Lung (tissue), 12 donors: ENCODE results near the gene PLA2G4F. TPM values are rescaled to one million over a fixed set of nuclear protein-coding genes. Genes with fewer than 3 reads are reported as not detected.

ENCODE experiments used
- ATAC-seq: fragments of 200-7000 bp; cut with Tn5 transposase; one replicate; pipeline ENCODE4 v1.9.1; 2020; ENCODE audit warnings: moderate number of reproducible peaks; ENCODE audit not compliant: insufficient read depth, low FRiP score
- DNase-seq, 3 donors: peaks; one replicate each; pipeline ENCODE4 v3.0.0-alpha.2; 2013 to 2017
- H3K27ac ChIP-seq, 2 donors: one replicate each; pipeline ENCODE4 v1.5.1; 2013; ENCODE audit warnings: mild to moderate bottlenecking in 2 of 2, moderate library complexity in 2 of 2, control low read depth in 1 of 2, inconsistent platforms in 1 of 2, low read depth in 1 of 2, low read length in 1 of 2
- H3K27me3 ChIP-seq, 3 donors: one replicate each; pipeline ENCODE4 v1.5.1; 2013; ENCODE audit warnings: low read length in 2 of 3; ENCODE audit not compliant: control insufficient read depth in 3 of 3, insufficient read depth in 3 of 3
- H3K36me3 ChIP-seq, 4 donors: one replicate each; pipeline ENCODE4 v1.5.1; 2013; ENCODE audit warnings: low read length in 4 of 4, mild to moderate bottlenecking in 1 of 4, moderate library complexity in 1 of 4; ENCODE audit not compliant: control insufficient read depth in 4 of 4, insufficient read depth in 4 of 4
- H3K4me1 ChIP-seq, 5 donors: one replicate each; pipeline ENCODE4 v1.5.1; 2013; ENCODE audit warnings: low read length in 5 of 5, mild to moderate bottlenecking in 2 of 5, moderate library complexity in 1 of 5; ENCODE audit not compliant: control insufficient read depth in 5 of 5, insufficient read depth in 5 of 5
- H3K4me3 ChIP-seq: one replicate; pipeline ENCODE4 v1.5.1; 2013; ENCODE audit warnings: mild to moderate bottlenecking, control low read depth, moderate library complexity
- H3K9ac ChIP-seq, 2 donors: one replicate each; pipeline ENCODE4 v1.5.1; 2013; ENCODE audit warnings: low read length in 2 of 2, control low read depth in 1 of 2; ENCODE audit not compliant: insufficient read depth in 1 of 2
- H3K9me3 ChIP-seq, 4 donors: one replicate each; pipeline ENCODE4 v1.5.1; 2013; ENCODE audit warnings: low read length in 3 of 4, mild to moderate bottlenecking in 1 of 4, moderate library complexity in 1 of 4; ENCODE audit not compliant: control insufficient read depth in 4 of 4, insufficient read depth in 3 of 4
- WGBS, 2 donors: extraction: QIAGEN DNeasy Blood & Tissue Kit; methylation state at CpG; one replicate each; pipeline ENCODE4 v1.1.7; 2013; 5-methylcytosine and 5-hydroxymethylcytosine counted together
- polyA plus RNA-seq, 2 donors: library from polyadenylated mRNA; stranded (reverse); fragments of 200-250 nt; gene quantifications; one replicate each; pipeline ENCODE4 v1.2.1, GENCODE V29; 2013
- total RNA-seq, 2 donors: library from RNA; depleted of rRNA in 1 of 2; stranded (reverse); fragments of >200 nt in 1 of 2; gene quantifications; one replicate each; pipeline ENCODE4 v1.2.1, GENCODE V29; 2014 to 2021
- TF ChIP-seq, protein P1 (sequence below): IDR thresholded peaks from 2 replicates; pipeline ENCODE4 v1.5.1; 2012; ENCODE audit warnings: mild to moderate bottlenecking; ENCODE audit errors: control extremely low read depth, extremely low read depth
- donor health status: control.
- donor health status: control.
- donor health status: Bipolar disorder and iron deficiency.
- donor health status: healthy.
- donor health status: DM: yes; HTN: yes; CAD: no.

Gene PLA2G4F
- total and polyA plus RNA-seq, 4 donors, result 10.9 to 116 (median 41.8) TPM

DNA sequence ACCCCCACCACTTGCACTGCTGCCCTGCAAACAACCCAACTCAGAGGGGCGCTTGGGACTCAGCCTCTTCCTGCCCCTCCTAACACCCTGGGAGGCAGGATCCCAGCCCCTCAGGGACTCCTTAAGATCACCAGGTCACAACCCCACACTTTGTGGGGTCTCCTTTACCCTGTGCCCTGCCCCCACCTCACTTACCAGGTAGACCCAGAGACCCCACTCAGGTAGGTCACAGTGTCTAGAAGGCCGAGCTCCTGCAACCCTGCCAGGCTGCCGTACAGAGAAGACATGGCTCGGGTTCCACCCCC lies 9.1 kb downstream of the PLA2G4F start:
- H3K27me3 ChIP-seq, result no peaks in the 10 kb centered on the region
- no peaks in the 10 kb centered on the region for H3K9me3 ChIP-seq
- ATAC-seq (no peak), DNase-seq (no peak)
- no peak overlapping the region for H3K4me3 ChIP-seq
- 94 to 97% methylated on average over 4 of the region's 4 CpGs for WGBS, 2 donors
- H3K9ac ChIP-seq, result no peak overlapping the region
- H3K36me3 ChIP-seq, result no peaks in the 10 kb centered on the region
- TF ChIP-seq, protein P1, sequence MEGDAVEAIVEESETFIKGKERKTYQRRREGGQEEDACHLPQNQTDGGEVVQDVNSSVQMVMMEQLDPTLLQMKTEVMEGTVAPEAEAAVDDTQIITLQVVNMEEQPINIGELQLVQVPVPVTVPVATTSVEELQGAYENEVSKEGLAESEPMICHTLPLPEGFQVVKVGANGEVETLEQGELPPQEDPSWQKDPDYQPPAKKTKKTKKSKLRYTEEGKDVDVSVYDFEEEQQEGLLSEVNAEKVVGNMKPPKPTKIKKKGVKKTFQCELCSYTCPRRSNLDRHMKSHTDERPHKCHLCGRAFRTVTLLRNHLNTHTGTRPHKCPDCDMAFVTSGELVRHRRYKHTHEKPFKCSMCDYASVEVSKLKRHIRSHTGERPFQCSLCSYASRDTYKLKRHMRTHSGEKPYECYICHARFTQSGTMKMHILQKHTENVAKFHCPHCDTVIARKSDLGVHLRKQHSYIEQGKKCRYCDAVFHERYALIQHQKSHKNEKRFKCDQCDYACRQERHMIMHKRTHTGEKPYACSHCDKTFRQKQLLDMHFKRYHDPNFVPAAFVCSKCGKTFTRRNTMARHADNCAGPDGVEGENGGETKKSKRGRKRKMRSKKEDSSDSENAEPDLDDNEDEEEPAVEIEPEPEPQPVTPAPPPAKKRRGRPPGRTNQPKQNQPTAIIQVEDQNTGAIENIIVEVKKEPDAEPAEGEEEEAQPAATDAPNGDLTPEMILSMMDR, result no peak
- no peak overlapping the region for H3K27ac ChIP-seq
- H3K4me1 ChIP-seq, result peaks cover 0 to 16% (median 7%) of the 10 kb centered on the region in 5 donors

DNA sequence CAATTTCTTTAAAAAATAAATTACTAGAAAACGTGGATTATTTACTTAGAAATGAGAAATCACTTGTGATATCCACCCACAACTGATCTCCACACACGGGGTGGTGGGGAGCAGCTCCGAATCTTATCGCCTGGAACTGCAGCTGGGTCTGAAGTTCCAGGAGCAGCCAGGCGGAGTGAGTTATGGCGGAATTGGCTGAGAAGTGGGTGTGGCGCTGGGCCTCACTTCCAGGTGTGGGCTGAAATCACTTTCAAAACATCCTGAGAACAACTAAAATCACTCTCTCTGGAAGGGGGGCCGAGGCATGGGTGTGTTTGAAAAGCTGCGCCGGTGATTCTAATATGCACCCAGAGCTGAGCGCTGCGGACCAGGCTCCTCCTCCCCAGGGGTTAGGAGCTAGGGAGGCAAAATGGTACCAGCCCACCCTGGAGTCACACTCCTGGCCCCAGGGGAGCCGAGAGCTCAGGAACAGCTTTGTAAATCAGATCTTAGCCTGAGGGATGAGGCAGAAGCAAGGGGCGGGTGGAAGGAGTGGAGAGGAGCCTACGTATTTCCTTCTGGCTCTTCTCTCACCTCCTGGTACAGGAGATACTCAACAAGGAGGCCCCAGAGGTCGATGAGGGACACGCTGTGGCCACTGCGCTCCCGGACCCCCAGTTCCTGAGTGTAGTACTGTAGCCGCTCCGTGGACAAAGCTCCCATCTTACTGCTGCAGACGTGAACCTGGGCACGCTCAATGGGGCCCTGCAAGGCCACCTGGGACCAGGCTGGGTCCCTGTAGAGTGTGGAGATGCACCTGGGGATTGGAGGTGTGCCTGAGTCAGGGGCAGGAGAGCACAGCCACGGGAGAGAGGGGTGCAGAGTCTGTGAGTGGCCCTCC lies 9.6 kb downstream of the PLA2G4F start:
- Histone ChIP-seq H3K27ac (no peak overlapping the region), H3K36me3 (no peaks in the 10 kb centered on the region), H3K9me3 (no peaks in the 10 kb centered on the region), H3K4me1 (peaks cover 0 to 10% (median 2%) of the 10 kb centered on the region in 5 donors), H3K4me3 (no peak overlapping the region), H3K27me3 (no peaks in the 10 kb centered on the region), H3K9ac (no peak overlapping the region)
- WGBS, 2 donors, result 82 to 89% methylated on average over 24 of the region's 24 CpGs
- TF ChIP-seq, protein P1, result no peak
- ATAC-seq (no peak), DNase-seq (no peak)

DNA sequence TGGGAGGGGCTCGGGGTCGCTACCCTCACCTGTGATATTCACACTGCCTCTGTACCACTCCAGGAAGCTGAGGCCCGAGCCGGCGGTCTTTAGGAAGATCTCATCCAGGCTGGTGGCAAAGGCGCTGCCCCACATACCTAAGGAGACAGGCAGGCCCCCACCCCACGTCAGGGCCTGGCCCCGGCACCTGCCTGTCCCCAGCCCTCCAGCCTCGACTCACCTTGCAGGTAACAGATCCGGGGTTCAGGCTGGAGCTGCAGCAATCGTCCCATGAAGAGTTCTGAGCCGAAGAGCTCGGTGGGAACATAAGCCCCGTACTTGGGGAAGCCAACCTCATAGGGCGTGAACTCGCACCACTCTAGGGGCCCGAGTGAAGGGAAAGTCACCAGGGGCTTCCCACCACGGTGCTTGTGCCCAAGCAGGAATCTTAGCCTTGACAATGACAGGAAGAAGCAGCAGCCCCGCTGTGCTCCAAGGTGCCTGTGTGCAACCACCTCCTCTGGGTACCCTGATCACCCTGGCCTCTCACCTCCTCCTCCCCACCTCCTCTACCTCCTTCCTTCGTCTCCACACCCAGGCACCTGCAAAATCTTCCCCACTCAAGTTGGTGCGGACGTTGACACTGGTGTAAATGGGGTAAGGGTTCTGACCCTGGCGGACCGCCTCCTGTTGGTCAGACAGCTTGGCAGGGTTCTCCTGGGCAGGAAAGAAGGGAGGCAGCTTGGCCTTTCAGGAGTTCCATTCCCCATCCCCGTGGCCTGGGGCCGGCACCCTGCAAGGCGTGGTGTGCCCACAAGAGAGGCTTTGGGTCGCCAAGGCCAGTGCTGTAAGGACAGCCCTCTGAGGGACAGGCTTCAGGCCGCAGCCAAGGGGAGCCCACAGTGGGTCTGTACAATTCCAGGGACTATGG lies 10.6 kb downstream of the PLA2G4F start:
- H3K9ac ChIP-seq, result no peak overlapping the region
- ATAC-seq (no peak), DNase-seq (no peak)
- H3K9me3 ChIP-seq, result no peaks in the 10 kb centered on the region
- no peak overlapping the region for H3K27ac ChIP-seq
- H3K36me3 ChIP-seq, result no peaks in the 10 kb centered on the region
- no peaks in the 10 kb centered on the region for H3K27me3 ChIP-seq
- H3K4me1 ChIP-seq, result peaks cover 0 to 2% (median 0%) of the 10 kb centered on the region in 5 donors
- no peak overlapping the region for H3K4me3 ChIP-seq
- 85 to 87% methylated on average over 29 of the region's 29 CpGs for WGBS, 2 donors
- TF ChIP-seq, protein P1, result no peak
